Panc1 (cell line): Measurements from ENCODE around the gene CAPN11.

ENCODE experiments used
- CTCF ChIP-seq: fragments of 450-650 bp; IDR thresholded peaks from 2 replicates; pipeline ENCODE4 v1.5.1; 2017; ENCODE audit warnings: mild to moderate bottlenecking
- REST ChIP-seq, 2 experiments: IDR thresholded peaks; 2 replicates each; pipeline ENCODE4 v1.6.1; 2011 to 2012; ENCODE audit warnings: low read depth in 2 of 2, control low read depth in 1 of 2, low read length in 1 of 2, mild to moderate bottlenecking in 1 of 2, moderate library complexity in 1 of 2; ENCODE audit not compliant: insufficient read depth in 1 of 2
- SIN3A ChIP-seq: IDR thresholded peaks from 2 replicates; pipeline ENCODE4 v1.6.1; 2012; ENCODE audit warnings: low read depth, mild to moderate bottlenecking, low read length, moderate library complexity, borderline replicate concordance; ENCODE audit not compliant: insufficient read depth
- TCF7L2 ChIP-seq: IDR thresholded peaks from 2 replicates; pipeline ENCODE4 v1.6.1; 2011; ENCODE audit warnings: mild to moderate bottlenecking, low read depth, low read length, inconsistent platforms

GRCh38 chr6:44199883-44200282 lies 41.3 kb downstream of the CAPN11 start:
- TF ChIP-seq CTCF (no peak), REST (IDR thresholded peaks at IDR 0.05; ENCODE audit: insufficient read depth in 1 of 2, low read depth in 2 of 2, low read length in 1 of 2) (no peak), SIN3A (no peak), TCF7L2 (no peak)
